ENCODE measurements around the gene BICC1. TPM values are rescaled to one million over a fixed set of nuclear protein-coding genes. Genes with fewer than 3 reads are reported as not detected.

BICC1 gene
- total RNA-seq, 4 donors from 2014 or later: 28.8 to 39.0 (median 30.5) TPM

- H3K36me3 ChIP-seq: no peaks in the 10 kb centered on the region
- WGBS, 2 donors: 88 to 91% methylated on average over 5 of the region's 5 CpGs
- H3K4me3 ChIP-seq: no peak overlapping the region
- no peaks in the 10 kb centered on the region for H3K27me3 ChIP-seq
- no peaks in the 10 kb centered on the region for H3K4me1 ChIP-seq
- TF ChIP-seq POLR2A (IDR thresholded peaks at IDR 0.05): no peak
- no peak for TF ChIP-seq CTCF (IDR thresholded peaks at IDR 0.05)
- TF ChIP-seq EP300 (IDR thresholded peaks at IDR 0.05): no peak
- peaks cover 0 to 4% (median 0%) of the 10 kb centered on the region in 4 donors for H3K9me3 ChIP-seq
- H3K27ac ChIP-seq: no peak overlapping the region
- no peak for DNase-seq (ENCODE audit: low spot score in 2 of 2)
These were observed 212.1 kb downstream of the BICC1 start for GRCh38 chr10:58724781-58725180.

- H3K27me3 ChIP-seq: no peaks in the 10 kb centered on the region
- H3K4me3 ChIP-seq: no peak overlapping the region
- no peak for DNase-seq (ENCODE audit: low spot score in 2 of 2)
- H3K9me3 ChIP-seq: peaks cover 0 to 11% (median 0%) of the 10 kb centered on the region in 4 donors
- no peaks in the 10 kb centered on the region for H3K36me3 ChIP-seq
- H3K4me1 ChIP-seq: no peaks in the 10 kb centered on the region
- H3K27ac ChIP-seq: no peak overlapping the region
- no peak for TF ChIP-seq EP300 (IDR thresholded peaks at IDR 0.05)
- no peak for TF ChIP-seq POLR2A (IDR thresholded peaks at IDR 0.05)
- TF ChIP-seq CTCF (IDR thresholded peaks at IDR 0.05): no peak
These were observed 213.2 kb downstream of the BICC1 start for GRCh38 chr10:58725901-58726300.

GRCh38 chr10:58727633-58728032, 215.0 kb downstream of the BICC1 start:
- H3K36me3 ChIP-seq: no peaks in the 10 kb centered on the region
- no peaks in the 10 kb centered on the region for H3K4me1 ChIP-seq
- no peaks in the 10 kb centered on the region for H3K27me3 ChIP-seq
- no peak overlapping the region for H3K4me3 ChIP-seq
- no peak for DNase-seq (ENCODE audit: low spot score in 2 of 2)
- H3K27ac ChIP-seq: no peak overlapping the region
- no peak for TF ChIP-seq POLR2A (IDR thresholded peaks at IDR 0.05)
- no peak for TF ChIP-seq EP300 (IDR thresholded peaks at IDR 0.05)
- TF ChIP-seq CTCF (IDR thresholded peaks at IDR 0.05): no peak
- H3K9me3 ChIP-seq: peaks cover 0 to 11% (median 0%) of the 10 kb centered on the region in 4 donors

GRCh38 chr10:58731276-58731675, 218.6 kb downstream of the BICC1 start:
- H3K36me3 ChIP-seq: no peaks in the 10 kb centered on the region
- TF ChIP-seq CTCF (IDR thresholded peaks at IDR 0.05): no peak
- TF ChIP-seq EP300 (IDR thresholded peaks at IDR 0.05): no peak
- TF ChIP-seq POLR2A (IDR thresholded peaks at IDR 0.05): no peak
- no peak overlapping the region for H3K27ac ChIP-seq
- no peak overlapping the region for H3K4me3 ChIP-seq
- peaks cover 0 to 11% (median 0%) of the 10 kb centered on the region in 4 donors for H3K9me3 ChIP-seq
- 99% methylated on average over 3 of the region's 3 CpGs for WGBS, 2 donors
- H3K4me1 ChIP-seq: peaks cover 0 to 12% (median 0%) of the 10 kb centered on the region in 4 donors
- no peaks in the 10 kb centered on the region for H3K27me3 ChIP-seq
- DNase-seq (ENCODE audit: low spot score in 2 of 2): no peak

- 75 to 81% methylated on average over 1 of the region's 1 CpG for WGBS, 2 donors
- H3K9me3 ChIP-seq: peaks cover 0 to 11% (median 0%) of the 10 kb centered on the region in 4 donors
- peaks cover 0 to 12% (median 0%) of the 10 kb centered on the region in 4 donors for H3K4me1 ChIP-seq
- no peaks in the 10 kb centered on the region for H3K27me3 ChIP-seq
- no peaks in the 10 kb centered on the region for H3K36me3 ChIP-seq
- H3K4me3 ChIP-seq: no peak overlapping the region
- TF ChIP-seq POLR2A (IDR thresholded peaks at IDR 0.05) (no peak), CTCF (IDR thresholded peaks at IDR 0.05) (no peak), EP300 (IDR thresholded peaks at IDR 0.05) (no peak)
- H3K27ac ChIP-seq: no peak overlapping the region
- DNase-seq (ENCODE audit: low spot score in 2 of 2): no peak
These were observed 220.8 kb downstream of the BICC1 start for GRCh38 chr10:58733436-58733835.
